NK-92 (cell line): Measurements from ENCODE around the gene MAPK8IP3.

Source experiments
- DNase-seq: peaks from one replicate; lab custom pipeline; 2025; ENCODE audit not compliant: unreplicated experiment; lab: John Stamatoyannopoulos, UW

The MAPK8IP3 gene

DNA sequence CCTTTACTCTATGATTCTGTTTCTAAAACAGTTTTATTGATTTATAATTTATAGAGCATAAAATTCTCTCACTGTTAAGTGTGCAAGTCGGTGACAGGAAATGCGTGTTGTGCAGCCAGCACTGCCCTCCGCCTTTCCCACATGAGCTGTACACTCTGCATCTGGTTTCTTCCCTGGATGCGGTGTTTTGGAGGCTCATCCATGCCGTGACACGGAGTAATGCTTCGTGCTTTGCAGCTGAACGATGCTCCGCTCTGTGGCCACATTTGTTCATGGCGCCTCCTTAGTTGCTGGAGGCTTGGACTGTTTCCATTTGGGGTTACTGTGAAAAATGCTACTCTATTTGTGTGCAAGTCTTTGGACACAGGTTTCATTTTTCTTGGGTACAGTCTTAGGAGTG lies 94.7 kb downstream of the MAPK8IP3 start:
- DNase-seq = no peak

GRCh38 chr16:1807626-1808025 lies 101.6 kb downstream of the MAPK8IP3 start:
- DNase-seq = no peak

GRCh38 chr16:1808691-1809090 lies 102.7 kb downstream of the MAPK8IP3 start:
- DNase-seq = no peak

GRCh38 chr16:1809281-1809801 lies 103.3 kb downstream of the MAPK8IP3 start:
- DNase-seq = no peak

GRCh38 chr16:1810106-1810505 lies 104.1 kb downstream of the MAPK8IP3 start:
- DNase-seq = no peak

GRCh38 chr16:1810536-1810935 lies 104.5 kb downstream of the MAPK8IP3 start:
- DNase-seq = no peak

DNA sequence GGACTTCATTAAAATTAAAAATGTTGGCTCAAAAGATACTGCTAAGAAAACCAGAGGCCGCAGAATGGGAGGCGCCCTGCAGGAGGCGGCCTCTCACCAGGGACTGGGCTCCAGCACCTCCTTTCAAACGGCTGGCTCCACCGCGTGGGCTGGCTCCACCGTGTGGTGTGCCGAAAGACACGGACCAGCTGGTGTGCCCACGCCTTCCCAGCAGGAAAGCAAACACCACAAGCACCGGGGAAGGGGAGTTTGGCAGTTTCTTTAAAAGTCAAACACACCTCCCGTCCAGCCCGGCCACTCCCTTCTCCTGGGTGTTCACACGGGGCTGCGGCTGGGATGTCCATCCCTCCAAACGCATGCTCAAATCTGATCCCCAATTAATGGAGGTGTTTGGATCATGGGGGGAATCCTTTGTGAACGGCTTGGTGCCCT lies 106.8 kb downstream of the MAPK8IP3 start:
- no peak for DNase-seq

DNA sequence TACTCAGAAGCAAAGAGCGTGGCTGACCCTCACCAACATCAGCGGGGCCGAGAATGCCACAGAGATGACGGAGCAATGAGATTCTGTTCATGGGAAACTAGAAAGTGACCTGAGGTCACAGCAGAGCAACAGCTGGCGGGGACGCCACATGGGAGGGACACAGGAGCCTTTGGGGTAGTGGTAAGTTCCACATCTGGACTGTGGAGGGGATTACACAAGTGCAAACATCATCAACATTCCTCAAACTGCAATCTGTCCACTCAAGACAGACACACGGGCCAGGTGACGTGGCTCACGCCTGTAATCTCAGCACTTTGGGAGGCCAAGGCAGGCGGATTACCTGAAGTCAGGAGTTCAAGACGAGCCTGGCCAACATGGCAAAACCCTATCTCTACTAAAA lies 109.5 kb downstream of the MAPK8IP3 start:
- no peak for DNase-seq

DNA sequence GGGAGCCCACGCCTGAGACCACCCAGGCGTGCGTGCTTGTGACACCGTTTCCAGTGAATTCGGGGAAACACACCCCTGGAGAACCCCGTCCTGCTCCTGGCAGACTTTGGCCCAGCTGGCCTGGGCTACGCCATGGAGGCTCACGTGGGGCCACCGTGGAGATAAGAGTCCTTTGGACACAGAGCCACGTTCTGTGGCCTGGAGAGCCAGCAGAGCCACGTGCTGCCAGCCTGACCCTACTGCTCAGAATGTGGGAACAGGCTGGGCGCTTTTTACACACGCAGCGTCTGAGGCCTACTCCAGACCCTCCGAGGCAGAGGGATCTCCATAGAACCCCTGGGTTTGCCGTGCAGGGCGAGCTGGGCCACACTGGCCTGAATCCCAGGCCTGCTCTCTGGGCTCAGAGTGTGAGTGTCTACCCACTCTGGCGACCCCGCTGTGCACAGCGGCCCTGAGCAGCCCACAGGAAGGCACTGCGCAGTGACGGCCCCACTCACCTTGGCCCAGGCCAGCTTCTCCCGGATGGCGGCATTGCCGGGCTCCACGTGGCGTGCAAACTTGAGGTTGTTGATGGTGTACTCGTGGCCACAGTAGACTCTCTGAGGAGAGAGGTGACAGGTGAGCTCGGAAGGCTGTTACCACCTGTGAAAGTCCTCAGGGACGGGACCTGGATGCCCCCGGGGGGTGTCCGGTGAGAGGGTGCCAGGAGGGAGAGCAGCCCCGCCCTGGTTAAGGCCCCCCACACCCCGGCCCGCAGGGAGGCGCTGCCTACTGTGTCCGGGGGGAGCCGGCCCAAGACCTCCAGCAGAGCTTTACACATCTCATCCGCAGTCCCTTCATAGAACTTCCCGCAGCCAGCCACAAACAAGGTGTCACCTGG lies 110.6 kb downstream of the MAPK8IP3 start:
- no peak for DNase-seq

GRCh38 chr16:1817276-1817589 lies 111.2 kb downstream of the MAPK8IP3 start:
- no peak for DNase-seq

- no peak for DNase-seq
Measured at GRCh38 chr16:1817716-1818115, 111.7 kb downstream of the MAPK8IP3 start.

- no peak for DNase-seq
Measured at GRCh38 chr16:1818204-1818872, 112.3 kb downstream of the MAPK8IP3 start.

- no peak for DNase-seq
Measured at GRCh38 chr16:1818873-1819525, 113.0 kb downstream of the MAPK8IP3 start.

- DNase-seq = no peak
Measured at GRCh38 chr16:1819611-1820010, 113.6 kb downstream of the MAPK8IP3 start.
